ENCODE measurements around the gene MDP1.

DNA sequence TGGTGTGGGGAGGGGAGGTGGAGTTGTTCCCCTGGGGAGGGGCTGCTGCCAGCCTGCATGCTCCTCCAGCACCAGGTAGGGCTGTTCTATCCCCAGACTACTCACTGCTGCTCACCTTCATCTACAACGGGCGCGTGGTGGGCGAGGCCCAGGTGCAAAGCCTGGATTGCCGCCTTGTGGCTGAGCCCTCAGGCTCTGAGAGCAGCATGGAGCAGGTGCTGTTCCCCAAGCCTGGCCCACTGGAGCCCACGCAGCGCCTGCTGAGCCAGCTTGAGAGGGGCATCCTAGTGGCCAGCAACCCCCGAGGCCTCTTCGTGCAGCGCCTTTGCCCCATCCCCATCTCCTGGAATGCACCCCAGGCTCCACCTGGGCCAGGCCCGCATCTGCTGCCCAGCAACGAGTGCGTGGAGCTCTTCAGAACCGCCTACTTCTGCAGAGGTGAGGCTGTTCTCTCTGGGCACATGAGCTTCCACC, 51.3 kb downstream of the MDP1 start:
- TF ChIP-seq CTCF (IDR thresholded peaks at IDR 0.05 in 8 of 11, conservative IDR thresholded peaks at IDR 0.05 in 3 of 11) (no peak), POLR2AphosphoS5 (IDR thresholded peaks at IDR 0.05) (no peak)

Measured in spleen (tissue), 7 donors.